Large intestine (tissue), 3 donors: Measurements from ENCODE around the gene IRF7. TPM values are rescaled to one million over a fixed set of nuclear protein-coding genes. Genes with fewer than 3 reads are reported as not detected.
A peak's percentile ranks its signal among the peaks of the same experiment; 100 is the strongest.

Source experiments
- DNase-seq, 2 donors: peaks; one replicate each; pipeline versions ENCODE4 v3.0.0 to v3.0.0-alpha.2; 2013
- H3K27ac ChIP-seq: one replicate; pipeline ENCODE4 v1.5.1; 2013; ENCODE audit warnings: low read length
- H3K27me3 ChIP-seq: 2 replicates; pipeline ENCODE4 v1.6.1; 2013; ENCODE audit warnings: low read length; ENCODE audit not compliant: control insufficient read depth, insufficient read depth
- H3K36me3 ChIP-seq: 2 replicates; pipeline ENCODE4 v1.6.1; 2013; ENCODE audit warnings: low read length; ENCODE audit not compliant: control insufficient read depth, insufficient read depth
- H3K4me1 ChIP-seq: one replicate; pipeline ENCODE4 v1.6.1; 2013; ENCODE audit warnings: low read length; ENCODE audit not compliant: control insufficient read depth, insufficient read depth
- H3K4me3 ChIP-seq: one replicate; pipeline ENCODE4 v1.5.1; 2013; ENCODE audit warnings: low read length
- H3K9me3 ChIP-seq: one replicate; pipeline ENCODE4 v1.6.1; 2013; ENCODE audit warnings: mild to moderate bottlenecking, low read depth, low read length, moderate library complexity; ENCODE audit not compliant: control insufficient read depth
- WGBS: methylation state at CpG from one replicate; pipeline ENCODE4 v1.1.5; 2013; ENCODE audit warnings: low lambda C conversion rate; ENCODE audit not compliant: insufficient coverage; 5-methylcytosine and 5-hydroxymethylcytosine counted together
- polyA plus RNA-seq: library from polyadenylated mRNA; unstranded; fragments of 120-200 nt; gene quantifications from one replicate; pipeline ENCODE4 v1.2.1, GENCODE V29; 2013

The IRF7 gene
- polyA plus RNA-seq, 1 donor: 16.7 TPM

GRCh38 chr11:629237-629583 lies 13.5 kb upstream of the IRF7 start:
- no peaks in the 10 kb centered on the region for H3K36me3 ChIP-seq
- H3K27ac ChIP-seq: no peak overlapping the region
- no peak overlapping the region for H3K4me3 ChIP-seq
- H3K4me1 ChIP-seq: peaks cover 11% of the 10 kb centered on the region
- H3K9me3 ChIP-seq: peaks cover 11% of the 10 kb centered on the region
- DNase-seq: peak in 1 of 2 donors; percentile 47
- H3K27me3 ChIP-seq: peaks cover 6% of the 10 kb centered on the region
- WGBS: 46% methylated on average over 2 of the region's 10 CpGs

GRCh38 chr11:628056-628455 lies 12.3 kb upstream of the IRF7 start:
- DNase-seq: peak in 1 of 2 donors; percentile 2
- H3K9me3 ChIP-seq: peaks cover 11% of the 10 kb centered on the region
- H3K4me3 ChIP-seq: no peak overlapping the region
- peaks cover 15% of the 10 kb centered on the region for H3K4me1 ChIP-seq
- WGBS: no CpG with 5 or more reads among the region's 31 CpGs
- H3K27me3 ChIP-seq: peaks cover 6% of the 10 kb centered on the region
- no peak overlapping the region for H3K27ac ChIP-seq
- peaks cover 5% of the 10 kb centered on the region for H3K36me3 ChIP-seq

GRCh38 chr11:627308-627576 lies 11.5 kb upstream of the IRF7 start:
- no peak overlapping the region for H3K4me3 ChIP-seq
- DNase-seq: peak in 1 of 2 donors; percentile 1

GRCh38 chr11:626475-627307 lies 10.9 kb upstream of the IRF7 start, which contains the start of gene SCT:
SCT (minus strand) TSS chr11:627181; CDS start chr11:627143, 38 bp downstream.
- Histone ChIP-seq H3K4me3 (peak within 1 kb of the TSS; percentile 73), H3K27me3 (peaks cover 6% of the 10 kb centered on the region), H3K36me3 (peaks cover 14% of the 10 kb centered on the region), H3K9me3 (peaks cover 11% of the 10 kb centered on the region), H3K27ac (peak within 1 kb of the TSS; percentile 96), H3K4me1 (peaks cover 20% of the 10 kb centered on the region)
- no CpG with 5 or more reads among the region's 72 CpGs for whole genome bisulfite sequencing
- peak in 1 of 2 donors; percentile 48 for DNase-seq

More at GRCh38 chr11:627308-627576, 11.5 kb upstream of the IRF7 start:
- Histone ChIP-seq H3K4me1 (peaks cover 15% of the 10 kb centered on the region), H3K27me3 (peaks cover 6% of the 10 kb centered on the region), H3K27ac (no peak overlapping the region), H3K9me3 (peaks cover 11% of the 10 kb centered on the region), H3K36me3 (peaks cover 9% of the 10 kb centered on the region)
- no CpG with 5 or more reads among the region's 28 CpGs for WGBS

GRCh38 chr11:625636-626268 lies 10.0 kb upstream of the IRF7 start:
- Histone ChIP-seq H3K9me3 (peaks cover 11% of the 10 kb centered on the region), H3K36me3 (peaks cover 21% of the 10 kb centered on the region), H3K4me1 (peaks cover 28% of the 10 kb centered on the region), H3K4me3 (peak overlapping the region; percentile 73), H3K27ac (peak overlapping the region; percentile 96), H3K27me3 (peaks cover 6% of the 10 kb centered on the region)
- WGBS: no CpG with 5 or more reads among the region's 22 CpGs
- DNase-seq: peak; percentile 76 to 90

GRCh38 chr11:624705-625635 lies 9.2 kb upstream of the IRF7 start, which contains the start of gene CDHR5:
CDHR5 (minus strand) TSS chr11:624955; CDS start chr11:624902, 53 bp downstream.
- peak within 1 kb of the TSS; percentile 73 for H3K4me3 ChIP-seq
- H3K27me3 ChIP-seq: peaks cover 6% of the 10 kb centered on the region
- peak within 1 kb of the TSS; percentile 96 for H3K27ac ChIP-seq
- DNase-seq: peak; percentile 95 to 97
- WGBS: no CpG with 5 or more reads among the region's 33 CpGs
- H3K36me3 ChIP-seq: peaks cover 26% of the 10 kb centered on the region
- peaks cover 28% of the 10 kb centered on the region for H3K4me1 ChIP-seq
- peaks cover 11% of the 10 kb centered on the region for H3K9me3 ChIP-seq

GRCh38 chr11:623999-624704 lies 8.4 kb upstream of the IRF7 start:
- peak; percentile 79 to 86 for DNase-seq
- WGBS: no CpG with 5 or more reads among the region's 25 CpGs
- Histone ChIP-seq H3K27me3 (peaks cover 6% of the 10 kb centered on the region), H3K36me3 (peaks cover 32% of the 10 kb centered on the region), H3K9me3 (peaks cover 11% of the 10 kb centered on the region), H3K27ac (peak overlapping the region; percentile 96), H3K4me1 (peaks cover 28% of the 10 kb centered on the region), H3K4me3 (peak overlapping the region; percentile 73)

- Histone ChIP-seq H3K27ac (peak overlapping the region; percentile 96), H3K36me3 (peaks cover 40% of the 10 kb centered on the region), H3K4me3 (peak overlapping the region; percentile 73), H3K27me3 (peaks cover 6% of the 10 kb centered on the region), H3K4me1 (peaks cover 28% of the 10 kb centered on the region), H3K9me3 (peaks cover 11% of the 10 kb centered on the region)
- DNase-seq: no peak
- no CpG with 5 or more reads among the region's 15 CpGs for WGBS
Measured at GRCh38 chr11:623349-623869, 7.7 kb upstream of the IRF7 start.

- peaks cover 46% of the 10 kb centered on the region for H3K36me3 ChIP-seq
- peaks cover 6% of the 10 kb centered on the region for H3K27me3 ChIP-seq
- peaks cover 28% of the 10 kb centered on the region for H3K4me1 ChIP-seq
- no peak for DNase-seq
- peaks cover 4% of the 10 kb centered on the region for H3K9me3 ChIP-seq
- no CpG with 5 or more reads among the region's 27 CpGs for WGBS
- H3K4me3 ChIP-seq: no peak overlapping the region
- H3K27ac ChIP-seq: no peak overlapping the region
Measured at GRCh38 chr11:621838-622237, 6.1 kb upstream of the IRF7 start.
